Activated T-helper 17 cell treated with anti-CD3 and anti-CD28 coated beads, Interleukin-2, amount 50 U/mL, for 72 hours (primary cell): Measurements from ENCODE around the gene SCNN1B. TPM values are rescaled to one million over a fixed set of nuclear protein-coding genes. Genes with fewer than 3 reads are reported as not detected.
"Not testable (repeated sequence)": the region's sequence is repeated elsewhere in the genome, so short reads cannot be mapped to it uniquely, and the experiment has no call there.

Source experiments
- ATAC-seq: fragments of 150-1000 bp; cut with Tn5 transposase; replicated peaks from 2 replicates; pipeline ENCODE4 v1.10.0; 2021; ENCODE audit warnings: mild to moderate bottlenecking, moderate library complexity
- H3K27ac Mint-ChIP-seq: one replicate; pipeline ENCODE4 v1.8.0; 2022; ENCODE audit warnings: mixed read lengths
- H3K27me3 Mint-ChIP-seq: one replicate; pipeline ENCODE4 v1.8.0; 2022; ENCODE audit warnings: mixed read lengths
- H3K36me3 Mint-ChIP-seq: one replicate; pipeline ENCODE4 v1.8.0; 2022; ENCODE audit warnings: low read depth, mild to moderate bottlenecking, mixed read lengths
- H3K4me1 Mint-ChIP-seq: one replicate; pipeline ENCODE4 v1.8.0; 2022; ENCODE audit warnings: mixed read lengths
- H3K4me3 Mint-ChIP-seq: one replicate; pipeline ENCODE4 v1.8.0; 2022; ENCODE audit warnings: mild to moderate bottlenecking, mixed read lengths
- H3K9me3 Mint-ChIP-seq: one replicate; pipeline ENCODE4 v1.8.0; 2022; ENCODE audit warnings: mixed read lengths
- total RNA-seq, 2 donors: library from RNA; stranded (reverse); gene quantifications; one replicate each; pipeline ENCODE4 v1.2.3, GENCODE V29; 2022

The SCNN1B gene
- not detected for total RNA-seq

- H3K27ac Mint-ChIP-seq = no peak within 1 kb of the TSS
These were observed at the start of gene SCNN1B for GRCh38 chr16:23302045-23302956. Gene SCNN1B (plus strand): TSS chr16:23302302. CDS start chr16:23348600, 46,298 bp downstream.

GRCh38 chr16:23252310-23252709 lies 49.8 kb upstream of the SCNN1B start:
- ATAC-seq = peak; percentile 58

More at GRCh38 chr16:23302045-23302956, at the start of gene SCNN1B:
- H3K4me3 Mint-ChIP-seq = no peak within 1 kb of the TSS
- no peak for ATAC-seq
- no peaks in the 10 kb centered on the region for H3K9me3 Mint-ChIP-seq
- H3K36me3 Mint-ChIP-seq = no peaks in the 10 kb centered on the region
- H3K27me3 Mint-ChIP-seq = peaks cover 33% of the 10 kb centered on the region
- H3K4me1 Mint-ChIP-seq = peaks cover 4% of the 10 kb centered on the region

GRCh38 chr16:23253650-23254049 lies 48.5 kb upstream of the SCNN1B start:
- H3K27ac Mint-ChIP-seq, H3K4me1 Mint-ChIP-seq, H3K36me3 Mint-ChIP-seq, ATAC-seq, H3K4me3 Mint-ChIP-seq, H3K9me3 Mint-ChIP-seq: not testable (repeated sequence)
- H3K27me3 Mint-ChIP-seq = peaks cover 21% of the 10 kb centered on the region

More at GRCh38 chr16:23252310-23252709, 49.8 kb upstream of the SCNN1B start:
- Mint-ChIP-seq H3K9me3 (no peaks in the 10 kb centered on the region), H3K27ac (no peak overlapping the region), H3K4me3 (no peak overlapping the region), H3K27me3 (peaks cover 15% of the 10 kb centered on the region), H3K4me1 (no peaks in the 10 kb centered on the region), H3K36me3 (no peaks in the 10 kb centered on the region)

GRCh38 chr16:23254338-23254737 lies 47.8 kb upstream of the SCNN1B start:
- H3K36me3 Mint-ChIP-seq = no peaks in the 10 kb centered on the region
- no peak overlapping the region for H3K4me3 Mint-ChIP-seq
- no peaks in the 10 kb centered on the region for H3K9me3 Mint-ChIP-seq
- peaks cover 21% of the 10 kb centered on the region for H3K27me3 Mint-ChIP-seq
- H3K27ac Mint-ChIP-seq = no peak overlapping the region
- H3K4me1 Mint-ChIP-seq = no peaks in the 10 kb centered on the region
- ATAC-seq = peak; percentile 58

GRCh38 chr16:23255000-23255399 lies 47.1 kb upstream of the SCNN1B start:
- no peaks in the 10 kb centered on the region for H3K4me1 Mint-ChIP-seq
- no peak overlapping the region for H3K4me3 Mint-ChIP-seq
- ATAC-seq = peak; percentile 23
- H3K36me3 Mint-ChIP-seq = no peaks in the 10 kb centered on the region
- H3K9me3 Mint-ChIP-seq = no peaks in the 10 kb centered on the region
- H3K27ac Mint-ChIP-seq = no peak overlapping the region
- peaks cover 23% of the 10 kb centered on the region for H3K27me3 Mint-ChIP-seq

GRCh38 chr16:23256440-23256839 lies 45.7 kb upstream of the SCNN1B start:
- Mint-ChIP-seq H3K27ac (no peak overlapping the region), H3K4me1 (no peaks in the 10 kb centered on the region), H3K36me3 (no peaks in the 10 kb centered on the region), H3K4me3 (no peak overlapping the region), H3K27me3 (peaks cover 17% of the 10 kb centered on the region), H3K9me3 (no peaks in the 10 kb centered on the region)
- no peak for ATAC-seq

- ATAC-seq = no peak
- no peak overlapping the region for H3K4me3 Mint-ChIP-seq
- no peaks in the 10 kb centered on the region for H3K9me3 Mint-ChIP-seq
- H3K36me3 Mint-ChIP-seq = no peaks in the 10 kb centered on the region
- no peaks in the 10 kb centered on the region for H3K4me1 Mint-ChIP-seq
- H3K27ac Mint-ChIP-seq = no peak overlapping the region
- peaks cover 13% of the 10 kb centered on the region for H3K27me3 Mint-ChIP-seq
These were observed 44.4 kb upstream of the SCNN1B start for GRCh38 chr16:23257682-23258081.

GRCh38 chr16:23258919-23259237 lies 43.2 kb upstream of the SCNN1B start:
- no peak for ATAC-seq
- Mint-ChIP-seq H3K27ac (no peak overlapping the region), H3K36me3 (no peaks in the 10 kb centered on the region), H3K4me3 (no peak overlapping the region), H3K4me1 (no peaks in the 10 kb centered on the region), H3K27me3 (peaks cover 18% of the 10 kb centered on the region), H3K9me3 (no peaks in the 10 kb centered on the region)

GRCh38 chr16:23267647-23268046 lies 34.5 kb upstream of the SCNN1B start:
- Mint-ChIP-seq H3K9me3 (no peaks in the 10 kb centered on the region), H3K36me3 (no peaks in the 10 kb centered on the region), H3K4me3 (no peak overlapping the region), H3K27me3 (peaks cover 17% of the 10 kb centered on the region), H3K4me1 (no peaks in the 10 kb centered on the region), H3K27ac (no peak overlapping the region)
- ATAC-seq = no peak

- H3K4me3 Mint-ChIP-seq = no peak overlapping the region
- H3K9me3 Mint-ChIP-seq = no peaks in the 10 kb centered on the region
- H3K27ac Mint-ChIP-seq = no peak overlapping the region
- no peaks in the 10 kb centered on the region for H3K36me3 Mint-ChIP-seq
- no peak for ATAC-seq
- H3K4me1 Mint-ChIP-seq = no peaks in the 10 kb centered on the region
- peaks cover 12% of the 10 kb centered on the region for H3K27me3 Mint-ChIP-seq
These were observed 33.5 kb upstream of the SCNN1B start for GRCh38 chr16:23268561-23268960.

GRCh38 chr16:23269248-23269953 lies 32.7 kb upstream of the SCNN1B start:
- peaks cover 18% of the 10 kb centered on the region for H3K27me3 Mint-ChIP-seq
- H3K27ac Mint-ChIP-seq = no peak overlapping the region
- no peak overlapping the region for H3K4me3 Mint-ChIP-seq
- no peak for ATAC-seq
- H3K9me3 Mint-ChIP-seq = peaks cover under 1% of the 10 kb centered on the region
- H3K4me1 Mint-ChIP-seq = no peaks in the 10 kb centered on the region
- H3K36me3 Mint-ChIP-seq = no peaks in the 10 kb centered on the region

- peaks cover 28% of the 10 kb centered on the region for H3K27me3 Mint-ChIP-seq
- no peak for ATAC-seq
- no peaks in the 10 kb centered on the region for H3K4me1 Mint-ChIP-seq
- peaks cover 3% of the 10 kb centered on the region for H3K9me3 Mint-ChIP-seq
- H3K4me3 Mint-ChIP-seq = no peak overlapping the region
- no peak overlapping the region for H3K27ac Mint-ChIP-seq
- no peaks in the 10 kb centered on the region for H3K36me3 Mint-ChIP-seq
These were observed 31.4 kb upstream of the SCNN1B start for GRCh38 chr16:23270654-23271053.

- Mint-ChIP-seq H3K4me1 (no peaks in the 10 kb centered on the region), H3K27me3 (peaks cover 43% of the 10 kb centered on the region), H3K27ac (no peak overlapping the region), H3K9me3 (peaks cover 3% of the 10 kb centered on the region), H3K4me3 (no peak overlapping the region), H3K36me3 (no peaks in the 10 kb centered on the region)
- ATAC-seq = no peak
These were observed 27.1 kb upstream of the SCNN1B start for GRCh38 chr16:23274968-23275367.

GRCh38 chr16:23276821-23277220 lies 25.3 kb upstream of the SCNN1B start:
- Mint-ChIP-seq H3K4me1 (no peaks in the 10 kb centered on the region), H3K9me3 (peaks cover 3% of the 10 kb centered on the region), H3K27me3 (peaks cover 55% of the 10 kb centered on the region), H3K27ac (no peak overlapping the region), H3K36me3 (no peaks in the 10 kb centered on the region), H3K4me3 (no peak overlapping the region)
- no peak for ATAC-seq

GRCh38 chr16:23278031-23278430 lies 24.1 kb upstream of the SCNN1B start:
- Mint-ChIP-seq H3K4me1 (no peaks in the 10 kb centered on the region), H3K27me3 (peaks cover 53% of the 10 kb centered on the region), H3K4me3 (no peak overlapping the region), H3K9me3 (peaks cover 3% of the 10 kb centered on the region), H3K27ac (no peak overlapping the region), H3K36me3 (no peaks in the 10 kb centered on the region)
- no peak for ATAC-seq
